K562 (cell line): Measurements from ENCODE around the gene C3orf52. TPM values are rescaled to one million over a fixed set of nuclear protein-coding genes. Genes with fewer than 3 reads are reported as not detected.

Experiments used
- ATAC-seq: fragments of 200-7000 bp; cut with Tn5 transposase; 3 replicates; pipeline ENCODE4 v1.9.1; 2020; ENCODE audit warnings: moderate library complexity
- BruUV-seq: library from RNA; stranded (reverse); fragments of 400-500 nt; replicated peaks from 2 replicates; lab custom pipeline; 2021; lab: Mats Ljungman, UMichigan
- CTCF ChIA-PET: fragments of 300-600 bp; formaldehyde crosslinking; extraction: SDS; loops from one replicate; lab custom pipeline; 2021; ENCODE audit warnings: low intra/inter-chr PET ratio; lab: Yijun Ruan, JAX
- POLR2A ChIA-PET: fragments of 300-600, 350-650 bp; sonication (Branson Sonifier 250); formaldehyde crosslinking; extraction: SDS; loops from one replicate; lab custom pipeline; 2021; ENCODE audit warnings: antibody characterized with exemption, inconsistent platforms; lab: Yijun Ruan, JAX
- DNase-seq, 4 experiments: peaks; one replicate each; pipeline versions ENCODE4 v3.0.0 to v3.0.0-alpha.2; 2011 to 2018; ENCODE audit warnings: low spot score in 3 of 4, mixed read lengths in 3 of 4; ENCODE audit errors: extremely low read depth in 1 of 4
- FAIRE-seq: peaks from 2 replicates; lab custom pipeline; 2011; peaks lifted over from hg19 to GRCh38; lab: Jason Lieb, UNC
- H2AFZ ChIP-seq: 2 replicates; pipeline ENCODE4 v1.6.0; 2011; ENCODE audit warnings: low read depth, low read length, control low read depth, inconsistent platforms
- H3K27ac ChIP-seq: fragments of 200-600 bp; 3 replicates; pipeline ENCODE4 v1.8.0; 2011; ENCODE audit warnings: low read depth, mild to moderate bottlenecking, control low read depth, inconsistent platforms, low read length, moderate library complexity, mixed read lengths; ENCODE audit errors: extremely low read depth
- H3K27me3 ChIP-seq, 2 experiments: fragments of 300-600 bp in 1 of 2; 2 replicates in 1 of 2; 3 replicates in 1 of 2; pipeline versions ENCODE4 v1.6.0 to v1.8.0; 2011; ENCODE audit warnings: inconsistent platforms in 2 of 2, low read length in 2 of 2, mild to moderate bottlenecking in 1 of 2, mixed read lengths in 1 of 2, moderate library complexity in 1 of 2; ENCODE audit not compliant: control insufficient read depth in 2 of 2, insufficient read depth in 2 of 2
- H3K36me3 ChIP-seq: fragments of 300-600 bp; 3 replicates; pipeline ENCODE4 v1.8.0; 2011; ENCODE audit warnings: mild to moderate bottlenecking, low read length, inconsistent platforms; ENCODE audit not compliant: control insufficient read depth, insufficient read depth
- H3K4me1 ChIP-seq, 2 experiments: fragments of 200-600 bp in 1 of 2; replicated peaks in 1 of 2; 2 replicates in 1 of 2; 3 replicates in 1 of 2; pipeline versions ENCODE4 v1.5.1 to v1.8.0; 2011; ENCODE audit warnings: inconsistent platforms in 2 of 2, low read length in 2 of 2, mild to moderate bottlenecking in 1 of 2, mixed read lengths in 1 of 2, moderate library complexity in 1 of 2; ENCODE audit not compliant: control insufficient read depth in 2 of 2, insufficient read depth in 2 of 2
- H3K4me2 ChIP-seq: 2 replicates; pipeline ENCODE4 v1.6.1; 2011; ENCODE audit warnings: low read length, control low read depth, inconsistent platforms, mixed read lengths; ENCODE audit not compliant: insufficient read depth
- H3K4me3 ChIP-seq: fragments of 200-600 bp; sonication (generic), shearing (Covaris generic); 2 replicates; pipeline ENCODE4 v1.5.1; 2016; ENCODE audit warnings: control low read depth, inconsistent platforms
- H3K79me2 ChIP-seq: fragments of 200-600 bp; 3 replicates; pipeline ENCODE4 v1.8.0; 2011; ENCODE audit warnings: low read length, inconsistent platforms; ENCODE audit not compliant: control insufficient read depth, insufficient read depth
- H3K9ac ChIP-seq, 2 experiments: 2 replicates each; pipeline versions ENCODE4 v1.6.0 to v1.6.1; 2011; ENCODE audit warnings: low read depth in 2 of 2, low read length in 2 of 2, control low read depth in 1 of 2, inconsistent platforms in 1 of 2, mild to moderate bottlenecking in 1 of 2, mixed read lengths in 1 of 2; ENCODE audit not compliant: insufficient read depth in 1 of 2
- H3K9me1 ChIP-seq: one replicate; pipeline ENCODE4 v1.6.0; 2011; ENCODE audit warnings: inconsistent platforms, mild to moderate bottlenecking, low read length, moderate library complexity; ENCODE audit not compliant: control insufficient read depth, insufficient read depth
- H3K9me3 ChIP-seq: replicated peaks from 2 replicates; pipeline ENCODE4 v1.5.1; 2011; ENCODE audit warnings: low read depth, low read length, inconsistent platforms; ENCODE audit not compliant: control insufficient read depth, insufficient read depth
- H4K20me1 ChIP-seq: replicated peaks from 2 replicates; pipeline ENCODE4 v1.6.1; 2011; ENCODE audit warnings: low read length, inconsistent platforms, mixed read lengths; ENCODE audit not compliant: control insufficient read depth, insufficient read depth
- HNRNPK ChIP-seq: fragments of 200-400 bp; formaldehyde crosslinking; IDR thresholded peaks from one replicate; pipeline ENCODE4 v1.6.1; 2018; ENCODE audit warnings: mild to moderate bottlenecking, low read depth, low read length; ENCODE audit not compliant: poor library complexity, severe bottlenecking
- MYC ChIP-seq, 2 experiments: fragments of 250-450 bp in 1 of 2; sonication (Bioruptor Pico) in 1 of 2; IDR thresholded peaks; 2 replicates each; pipeline versions ENCODE4 v1.5.1 to v1.6.1; 2012 to 2021; ENCODE audit warnings: low read depth in 2 of 2, borderline replicate concordance in 1 of 2, improper control_type of control experiment in 1 of 2, low read length in 1 of 2, mild to moderate bottlenecking in 1 of 2, moderate library complexity in 1 of 2
- RBM34 ChIP-seq: fragments of 200-400 bp; formaldehyde crosslinking; IDR thresholded peaks from 2 replicates; pipeline ENCODE4 v1.6.1; 2018; ENCODE audit warnings: low read length, borderline replicate concordance; ENCODE audit not compliant: insufficient read depth
- SNIP1 ChIP-seq: fragments of 450-650 bp; IDR thresholded peaks from 2 replicates; pipeline ENCODE4 v1.7.1; 2017; ENCODE audit warnings: low read depth, mild to moderate bottlenecking
- ZFP30 ChIP-seq: fragments of 250-450 bp; sonication (Bioruptor Pico); IDR thresholded peaks from 2 replicates; pipeline ENCODE4 v1.8.0; 2022; ENCODE audit warnings: moderate library complexity, mild to moderate bottlenecking, inconsistent platforms, borderline replicate concordance
- ZFPM2 ChIP-seq: fragments of 250-450 bp; sonication (Bioruptor Pico); IDR thresholded peaks from 2 replicates; pipeline ENCODE4 v1.5.1; 2022; ENCODE audit warnings: mild to moderate bottlenecking
- ZNF311 ChIP-seq: fragments of 250-450 bp; sonication (Bioruptor Pico); IDR thresholded peaks from 2 replicates; pipeline ENCODE4 v1.4.0; 2020; ENCODE audit warnings: mild to moderate bottlenecking, moderate library complexity
- ZNF408 ChIP-seq: fragments of 250-450 bp; sonication (Bioruptor Pico); IDR thresholded peaks from 2 replicates; pipeline ENCODE4 v1.4.0; 2020; ENCODE audit warnings: low read depth, mild to moderate bottlenecking, moderate library complexity
- WGBS: fragments of 100-300 bp; shearing (Covaris generic); methylation state at CpG from one replicate; pipeline ENCODE4 v1.1.6; 2016; ENCODE audit warnings: low coverage, mixed read lengths; ENCODE audit not compliant: insufficient coverage; ENCODE audit errors: missing lambda C conversion rate; 5-methylcytosine and 5-hydroxymethylcytosine counted together
- in situ Hi-C: fragments of 300-500 bp; cut with MboI; formaldehyde crosslinking; loops from 4 replicates; pipeline ENCODE4 v1.15.0; 2018; ENCODE audit warnings: inconsistent platforms, mixed read lengths
- intact Hi-C: fragments of 100-400 bp; cut with micrococcal nuclease; formaldehyde crosslinking; loops from 2 replicates; pipeline ENCODE4 v1.14.2; 2022
- polyA plus RNA-seq, 8 experiments: library from polyadenylated mRNA; depleted of rRNA in 4 of 8; stranded (reverse) in 5 of 8; unstranded in 3 of 8; fragments of >200 nt; fragmentation: Nextera tagmentation in 2 of 8; fragmentation: Illumina TruSeq in 1 of 8; extraction: Ambion mirVana in 2 of 8; extraction: Trizol in 1 of 8; gene quantifications; 2 replicates each; pipeline versions ENCODE4 v1.2.1 to v1.2.3, GENCODE V29; 2011 to 2014; ENCODE audit warnings: inconsistent platforms in 1 of 8, missing spikeins in 1 of 8
- total RNA-seq, 7 experiments: library from RNA; depleted of rRNA in 6 of 7; stranded (reverse); fragments of >200 nt in 6 of 7; fragmentation: Illumina TruSeq in 2 of 7; extraction: Trizol in 2 of 7; gene quantifications; 2 replicates each; pipeline versions ENCODE4 v1.2.1 to v1.2.3, GENCODE V29; 2011 to 2021; ENCODE audit warnings: low replicate concordance in 1 of 7

The C3orf52 gene
- total and polyA plus RNA-seq, 9 of the 15 experiments (the other 6 are each of a cell fraction or from before 2014, with no cell fraction given) = 2.8 to 6.1 (median 3.8) TPM

DNA sequence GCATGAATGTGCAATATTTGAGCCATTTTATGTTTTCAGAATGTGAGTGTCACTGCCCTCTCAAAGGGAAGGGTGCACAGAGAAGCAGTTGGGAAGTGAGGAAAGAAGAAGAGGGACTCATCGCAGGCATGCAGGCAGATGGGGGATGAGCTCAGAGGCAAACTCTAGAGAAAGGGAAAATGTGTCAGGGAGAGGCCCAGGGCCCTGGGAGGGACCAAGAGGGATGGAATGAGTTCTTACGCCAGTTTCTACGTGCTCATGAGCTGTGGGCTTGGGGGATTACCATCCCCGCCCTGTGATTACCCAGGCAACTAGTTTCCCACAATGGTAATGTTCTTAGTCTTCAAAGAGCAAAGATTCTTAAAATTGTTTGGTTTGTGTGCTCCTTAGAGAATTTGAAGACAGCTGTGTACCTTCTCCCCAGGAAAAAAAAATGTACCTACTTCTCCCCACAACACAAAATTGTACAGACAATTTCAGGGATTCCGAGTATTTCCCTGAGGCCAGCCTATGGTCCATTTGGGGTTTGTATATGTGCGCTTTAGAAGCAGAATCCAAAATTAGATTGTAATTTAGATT is 29.1 kb downstream of the C3orf52 start:
- no peak for TF ChIP-seq RBM34
- no peak for TF ChIP-seq HNRNPK
- no peak for TF ChIP-seq ZNF311 (CRISPR knock-in tag)
- no peak for TF ChIP-seq ZFPM2 (CRISPR knock-in tag)
- TF ChIP-seq MYC (IDR thresholded peaks at IDR 0.05; ENCODE audit: low read depth, low read length) = no peak
- TF ChIP-seq MYC (CRISPR knock-in tag; IDR thresholded peaks at IDR 0.05; ENCODE audit: borderline replicate concordance, low read depth) = no peak
- TF ChIP-seq ZNF408 (CRISPR knock-in tag) = no peak
- no peak for TF ChIP-seq SNIP1
- no peak for TF ChIP-seq ZFP30
- TF ChIP-seq, all 486 proteins: peak for 0
- intact Hi-C loops (no loop called here), in situ Hi-C loops (loop anchor here (25.0 kb wide), 1 partner anchor 397 kb away; no protein-coding TSS in a partner anchor)
- WGBS = 59% methylated on average over 5 of the region's 6 CpGs
- Histone ChIP-seq H2AFZ (no peak overlapping the region), H3K36me3 (0 out of 3 replicates have a peak, but pooled peaks cover 2% of the 10 kb centered on the region), H3K4me3 (no peak overlapping the region), H3K4me1 (no peaks in the 10 kb centered on the region), H4K20me1 (no peaks in the 10 kb centered on the region), H3K27ac (no peak overlapping the region), H3K9me3 (no peaks in the 10 kb centered on the region), H3K27me3 (no peaks in the 10 kb centered on the region), H3K79me2 (no peaks in the 10 kb centered on the region), H3K9ac (no peak overlapping the region), H3K9me1 (no peaks in the 10 kb centered on the region), H3K4me2 (no peak overlapping the region)
- CTCF ChIA-PET = no interaction called here
- no TSS peak for BruUV-seq
- ATAC-seq (no peak), DNase-seq (no peak), FAIRE-seq (no peak)
- POLR2A ChIA-PET = no interaction called here
